Astrocyte of the cerebellum (primary cell): ENCODE measurements around the gene ARF4.

Experiments
- DNase-seq: peaks from one replicate; pipeline ENCODE4 v3.0.0-alpha.2; 2011; ENCODE audit warnings: low read depth
- H3K4me3 ChIP-seq: 2 replicates; pipeline ENCODE4 v1.5.1; 2011; ENCODE audit warnings: mild to moderate bottlenecking, low read depth, low read length, moderate library complexity
- in situ Hi-C: cut with HindIII; loops from 2 replicates; pipeline ENCODE4 v1.10.0; 2017; ENCODE audit warnings: low sequenced_read_pairs
- TF ChIP-seq, protein P1 (sequence below): IDR thresholded peaks from 2 replicates; pipeline ENCODE4 v1.5.1; 2012; ENCODE audit warnings: low read length, low read depth, moderate library complexity, mild to moderate bottlenecking; ENCODE audit errors: missing control alignments

The ARF4 gene

DNA sequence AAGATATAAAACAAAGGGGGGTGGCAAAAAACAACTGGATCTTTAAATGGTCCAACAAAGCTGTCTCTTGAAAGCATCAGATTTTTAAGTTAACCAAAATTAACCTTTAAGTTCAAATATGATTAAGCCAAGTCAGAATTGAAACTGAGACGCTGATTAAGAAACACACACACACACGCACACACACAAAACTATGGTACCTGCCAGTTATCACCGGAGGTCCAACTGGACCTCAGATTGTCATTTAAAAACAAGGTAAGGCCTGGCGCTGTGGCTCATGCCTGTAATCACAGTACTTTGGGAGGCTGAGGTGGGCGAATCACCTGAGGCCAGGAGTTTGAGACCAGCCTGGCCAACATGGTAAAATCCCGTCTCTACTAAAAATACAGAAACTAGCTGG is 10.4 kb downstream of the ARF4 start:
- DNase-seq: no peak
- H3K4me3 ChIP-seq: no peak overlapping the region
- in situ Hi-C loops: no loop called here
- TF ChIP-seq, protein P1, sequence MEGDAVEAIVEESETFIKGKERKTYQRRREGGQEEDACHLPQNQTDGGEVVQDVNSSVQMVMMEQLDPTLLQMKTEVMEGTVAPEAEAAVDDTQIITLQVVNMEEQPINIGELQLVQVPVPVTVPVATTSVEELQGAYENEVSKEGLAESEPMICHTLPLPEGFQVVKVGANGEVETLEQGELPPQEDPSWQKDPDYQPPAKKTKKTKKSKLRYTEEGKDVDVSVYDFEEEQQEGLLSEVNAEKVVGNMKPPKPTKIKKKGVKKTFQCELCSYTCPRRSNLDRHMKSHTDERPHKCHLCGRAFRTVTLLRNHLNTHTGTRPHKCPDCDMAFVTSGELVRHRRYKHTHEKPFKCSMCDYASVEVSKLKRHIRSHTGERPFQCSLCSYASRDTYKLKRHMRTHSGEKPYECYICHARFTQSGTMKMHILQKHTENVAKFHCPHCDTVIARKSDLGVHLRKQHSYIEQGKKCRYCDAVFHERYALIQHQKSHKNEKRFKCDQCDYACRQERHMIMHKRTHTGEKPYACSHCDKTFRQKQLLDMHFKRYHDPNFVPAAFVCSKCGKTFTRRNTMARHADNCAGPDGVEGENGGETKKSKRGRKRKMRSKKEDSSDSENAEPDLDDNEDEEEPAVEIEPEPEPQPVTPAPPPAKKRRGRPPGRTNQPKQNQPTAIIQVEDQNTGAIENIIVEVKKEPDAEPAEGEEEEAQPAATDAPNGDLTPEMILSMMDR: no peak

DNA sequence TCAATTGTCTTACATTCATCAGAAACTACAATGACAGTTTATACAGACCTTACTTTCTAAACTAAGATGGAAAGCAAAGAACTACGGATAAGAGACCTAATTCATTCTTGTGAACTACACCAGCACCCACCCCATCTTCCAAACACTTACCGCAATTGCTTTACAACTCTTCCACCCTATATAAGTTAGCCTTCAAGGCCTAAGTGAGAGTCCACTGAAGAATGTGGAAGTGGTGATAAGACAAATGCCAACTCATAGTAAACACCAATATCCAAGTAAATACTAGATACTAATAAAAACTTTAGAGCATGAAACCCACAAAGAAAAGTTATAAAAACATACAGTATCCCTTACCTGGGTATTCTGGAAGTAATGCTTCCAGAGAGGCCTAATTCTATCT is 13.6 kb downstream of the ARF4 start:
- in situ Hi-C loops: no loop called here
- TF ChIP-seq, protein P1: no peak
- no peak overlapping the region for H3K4me3 ChIP-seq
- no peak for DNase-seq

DNA sequence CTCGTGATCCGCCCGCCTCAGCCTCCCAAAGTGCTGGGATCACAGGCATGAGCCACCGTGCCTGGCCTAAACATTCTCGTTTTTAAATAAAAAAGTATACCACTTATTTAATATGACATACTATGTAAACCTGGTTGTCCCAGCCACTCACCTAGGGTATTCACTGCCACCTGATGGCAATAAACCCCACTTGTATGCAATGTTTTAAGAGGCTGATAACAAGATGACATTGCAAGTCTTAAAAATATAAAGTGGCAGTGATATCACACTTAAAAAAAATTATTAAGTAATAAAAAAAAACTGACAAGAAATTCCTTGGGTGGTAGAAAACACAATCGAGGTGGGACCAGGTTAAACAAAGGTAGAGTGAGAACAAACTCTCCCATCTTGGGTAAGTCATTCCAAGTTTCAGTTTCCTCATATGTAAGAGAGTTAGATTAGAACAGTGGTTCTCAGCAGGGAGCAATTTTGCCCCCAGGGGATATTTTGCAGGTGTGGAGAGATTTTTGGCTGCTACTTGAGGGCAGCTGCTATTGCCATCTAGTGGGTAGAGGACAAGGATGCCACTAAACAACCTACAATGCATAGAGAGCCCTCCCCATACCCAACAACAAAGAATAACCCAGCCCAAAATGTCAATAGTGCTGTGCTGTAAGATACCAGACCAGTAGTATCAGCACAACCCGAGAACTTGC is 14.5 kb downstream of the ARF4 start:
- in situ Hi-C loops: no loop called here
- no peak for DNase-seq
- TF ChIP-seq, protein P1: peak; percentile 22
- H3K4me3 ChIP-seq: no peak overlapping the region

DNA sequence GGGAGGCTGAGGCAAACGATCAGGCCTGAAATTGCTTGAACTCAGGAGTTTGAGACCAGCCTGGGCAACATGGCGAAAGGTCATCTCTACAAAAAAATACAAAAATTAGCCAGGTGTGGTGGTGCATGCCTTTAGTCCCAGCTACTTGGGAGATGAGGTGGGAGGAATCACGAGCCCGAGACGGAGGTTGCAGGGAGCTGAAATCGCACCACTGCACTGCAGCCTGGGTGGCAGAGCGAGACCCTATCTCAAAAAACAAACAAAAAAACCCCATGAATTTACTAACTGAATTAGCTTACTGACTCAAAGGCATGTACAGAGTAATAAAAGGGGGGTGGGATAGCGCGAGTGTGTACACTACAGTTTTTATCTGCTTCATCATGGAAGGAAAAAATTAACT is 19.3 kb downstream of the ARF4 start:
- in situ Hi-C loops: no loop called here
- TF ChIP-seq, protein P1: no peak
- DNase-seq: no peak
- no peak overlapping the region for H3K4me3 ChIP-seq

DNA sequence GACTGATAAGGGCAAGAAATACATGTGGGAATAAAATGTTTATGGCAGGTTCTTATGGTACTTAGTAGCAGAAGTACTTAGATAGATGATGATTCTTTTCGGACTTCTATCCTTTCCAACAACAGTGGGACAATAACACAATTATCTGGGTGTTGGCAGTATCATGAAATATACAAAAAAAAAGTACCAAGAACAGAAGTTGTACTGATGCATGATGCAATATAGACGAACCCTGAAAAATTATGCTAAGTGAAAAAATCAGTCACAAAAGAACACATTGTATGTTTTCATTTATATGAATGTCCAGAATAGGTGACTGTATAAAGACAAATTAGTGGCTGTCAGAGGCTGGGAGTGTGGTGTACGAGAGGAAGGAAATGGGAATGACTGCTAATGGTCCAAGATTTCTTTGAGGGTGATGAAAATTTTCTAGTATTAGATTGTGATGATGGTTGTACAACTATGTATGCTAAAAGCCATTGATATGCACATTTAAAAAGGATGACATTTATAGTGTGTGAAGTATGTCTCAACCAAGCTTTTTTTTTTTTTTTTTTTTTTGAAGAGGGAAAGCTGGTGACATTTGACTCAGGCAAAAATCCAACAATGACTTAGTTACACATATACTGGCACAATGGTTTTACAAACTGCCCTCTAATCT is 21.0 kb downstream of the ARF4 start:
- in situ Hi-C loops: no loop called here
- no peak overlapping the region for H3K4me3 ChIP-seq
- TF ChIP-seq, protein P1: no peak
- no peak for DNase-seq

DNA sequence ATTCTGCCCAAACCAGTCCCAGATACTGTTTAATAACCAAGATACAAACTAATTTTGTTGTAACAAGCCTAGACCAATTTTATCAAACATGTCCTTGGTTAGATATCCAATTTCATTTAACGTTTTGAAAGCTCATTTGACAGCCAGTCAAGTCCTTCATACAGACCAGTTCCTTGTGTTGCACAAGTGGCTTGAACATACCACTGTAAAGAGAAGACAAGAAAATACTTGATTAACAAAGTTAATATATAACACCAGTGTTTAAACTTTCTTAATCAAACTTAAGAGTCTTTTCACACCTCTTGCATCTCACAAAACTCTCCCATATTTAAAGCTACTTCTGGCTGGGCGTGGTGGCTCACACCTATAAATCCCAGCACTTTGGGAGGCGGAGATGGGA is 25.0 kb downstream of the ARF4 start:
- TF ChIP-seq, protein P1: no peak
- H3K4me3 ChIP-seq: no peak overlapping the region
- in situ Hi-C loops: no loop called here
- DNase-seq: no peak
